SK-N-SH (cell line): ENCODE results near the gene ZNF557. TPM values are rescaled to one million over a fixed set of nuclear protein-coding genes. Genes with fewer than 3 reads are reported as not detected.

Source experiments
- CTCF ChIA-PET: fragments of 300-600, 350-600 bp; formaldehyde crosslinking; extraction: SDS; loops from one replicate; lab custom pipeline; 2021; lab: Yijun Ruan, JAX
- POLR2A ChIA-PET: fragments of 350-600 bp; sonication (Branson Sonifier 250); formaldehyde crosslinking; extraction: SDS; loops from one replicate; lab custom pipeline; 2020; ENCODE audit warnings: antibody characterized with exemption, inconsistent platforms; lab: Yijun Ruan, JAX
- DNase-seq: peaks from one replicate; pipeline ENCODE4 v3.0.0; 2012
- H2AFZ ChIP-seq: fragments of 200-600 bp; sonication (generic); 2 replicates; pipeline ENCODE4 v1.8.1; 2016; ENCODE audit warnings: antibody characterized with exemption, mild to moderate bottlenecking, low read depth
- H3F3A ChIP-seq: fragments of 200-600 bp; sonication (generic); replicated peaks from 2 replicates; pipeline ENCODE3; 2016; ENCODE audit warnings: antibody characterized with exemption, mild to moderate bottlenecking; ENCODE audit not compliant: insufficient read depth
- H3K27ac ChIP-seq, 2 experiments: fragments of 200-500 bp in 1 of 2; fragments of 200-600 bp in 1 of 2; sonication (Bioruptor generic) in 1 of 2; sonication (generic), shearing (Covaris generic) in 1 of 2; 2 replicates each; pipeline versions ENCODE4 v1.5.1 to v1.6.1; 2014 to 2016; ENCODE audit warnings: low read depth in 2 of 2, inconsistent platforms in 1 of 2, low read length in 1 of 2, mild to moderate bottlenecking in 1 of 2, mixed read lengths in 1 of 2
- H3K27me3 ChIP-seq: fragments of 200-600 bp; sonication (generic), shearing (Covaris generic); 2 replicates; pipeline ENCODE4 v1.6.1; 2016; ENCODE audit warnings: mixed run types; ENCODE audit not compliant: insufficient read depth
- H3K36me3 ChIP-seq, 2 experiments: fragments of 200-500 bp in 1 of 2; fragments of 200-600 bp in 1 of 2; sonication (Bioruptor generic) in 1 of 2; sonication (generic) in 1 of 2; replicated peaks in 1 of 2; 2 replicates each; pipeline versions ENCODE3 to v1.5.1; 2014 to 2016; ENCODE audit warnings: low read length in 1 of 2, mild to moderate bottlenecking in 1 of 2; ENCODE audit not compliant: insufficient read depth in 2 of 2, control insufficient read depth in 1 of 2
- H3K4me1 ChIP-seq, 2 experiments: fragments of 200-500 bp in 1 of 2; fragments of 200-600 bp in 1 of 2; sonication (Bioruptor generic) in 1 of 2; sonication (generic), shearing (Covaris generic) in 1 of 2; 2 replicates each; pipeline versions ENCODE4 v1.5.1 to v1.6.1; 2014 to 2016; ENCODE audit warnings: low read depth in 1 of 2, low read length in 1 of 2, mixed run types in 1 of 2; ENCODE audit not compliant: insufficient read depth in 2 of 2, control insufficient read depth in 1 of 2
- H3K4me2 ChIP-seq: fragments of 200-600 bp; sonication (generic), shearing (Covaris generic); 2 replicates; pipeline ENCODE4 v1.6.1; 2017; ENCODE audit warnings: mixed run types
- H3K4me3 ChIP-seq, 2 experiments: fragments of 200-500 bp in 1 of 2; fragments of 200-600 bp in 1 of 2; sonication (Bioruptor generic) in 1 of 2; sonication (generic), shearing (Covaris generic) in 1 of 2; 2 replicates each; pipeline versions ENCODE4 v1.5.1 to v1.8.1; 2014 to 2016; ENCODE audit warnings: low read depth in 2 of 2, inconsistent platforms in 1 of 2, low read length in 1 of 2, mild to moderate bottlenecking in 1 of 2, mixed read lengths in 1 of 2, moderate library complexity in 1 of 2
- H3K79me2 ChIP-seq: fragments of 200-600 bp; sonication (generic); 2 replicates; pipeline ENCODE4 v1.8.1; 2017; ENCODE audit warnings: mild to moderate bottlenecking; ENCODE audit not compliant: insufficient read depth
- H3K9ac ChIP-seq: fragments of 200-600 bp; sonication (generic); 2 replicates; pipeline ENCODE4 v1.6.1; 2017; ENCODE audit warnings: mixed run types
- H3K9me2 ChIP-seq: fragments of 200-600 bp; sonication (generic); 2 replicates; pipeline ENCODE4 v1.6.1; 2017; ENCODE audit warnings: mixed run types
- H3K9me3 ChIP-seq: fragments of 200-600 bp; sonication (generic); 2 replicates; pipeline ENCODE4 v1.6.1; 2017; ENCODE audit warnings: mixed run types, mild to moderate bottlenecking, moderate library complexity
- H4K20me1 ChIP-seq: fragments of 200-600 bp; sonication (generic); 2 replicates; pipeline ENCODE4 v1.6.1; 2017; ENCODE audit warnings: mild to moderate bottlenecking, mixed run types; ENCODE audit not compliant: insufficient read depth
- CHD2 ChIP-seq: fragments of 150-350 bp; IDR thresholded peaks from 2 replicates; pipeline ENCODE4 v1.6.1; 2018; ENCODE audit warnings: low read length; ENCODE audit not compliant: partially characterized antibody
- ELF1 ChIP-seq: IDR thresholded peaks from 2 replicates; pipeline ENCODE4 v1.4.0; 2012
- FOSL2 ChIP-seq: IDR thresholded peaks from 2 replicates; pipeline ENCODE4 v1.4.0; 2012; ENCODE audit warnings: low read depth, mild to moderate bottlenecking, moderate library complexity, borderline replicate concordance
- FOXJ3 ChIP-seq: sonication (generic); formaldehyde crosslinking; IDR thresholded peaks from 2 replicates; pipeline ENCODE4 v1.5.1; 2020; ENCODE audit warnings: mild to moderate bottlenecking, missing genetic modification reagents
- FOXM1 ChIP-seq: IDR thresholded peaks from 2 replicates; pipeline ENCODE4 v1.4.0; 2012; ENCODE audit warnings: low read depth, mild to moderate bottlenecking
- JUND ChIP-seq: IDR thresholded peaks from 2 replicates; pipeline ENCODE4 v1.4.0; 2012
- MEF2A ChIP-seq: IDR thresholded peaks from 2 replicates; pipeline ENCODE4 v1.4.0; 2012; ENCODE audit warnings: low read depth, borderline replicate concordance
- RFX5 ChIP-seq: IDR thresholded peaks from 2 replicates; pipeline ENCODE4 v1.6.1; 2012; ENCODE audit warnings: mild to moderate bottlenecking, improper control_type of control experiment, low read length
- RXRA ChIP-seq: IDR thresholded peaks from 2 replicates; pipeline ENCODE4 v1.4.0; 2012; ENCODE audit warnings: low read depth, mild to moderate bottlenecking, borderline replicate concordance
- SIN3A ChIP-seq: IDR thresholded peaks from 2 replicates; pipeline ENCODE4 v1.6.1; 2012; ENCODE audit warnings: low read depth, mild to moderate bottlenecking, low read length, moderate library complexity, borderline replicate concordance
- TAF1 ChIP-seq: IDR thresholded peaks from 2 replicates; pipeline ENCODE4 v1.6.1; 2012; ENCODE audit warnings: low read depth, mild to moderate bottlenecking, low read length, moderate library complexity, borderline replicate concordance
- WGBS: methylation state at CpG from one replicate; pipeline ENCODE4 v1.1.6; 2017; ENCODE audit warnings: low lambda C conversion rate; 5-methylcytosine and 5-hydroxymethylcytosine counted together
- polyA plus RNA-seq, 3 experiments: library from polyadenylated mRNA; depleted of rRNA; stranded (reverse); fragments of >200 nt; gene quantifications; 2 replicates each; pipeline ENCODE4 v1.2.3, GENCODE V29; 2012

Gene ZNF557
- polyA plus RNA-seq, 1 of the 3 experiments (the other 2 are of a cell fraction): 2.3 TPM

DNA sequence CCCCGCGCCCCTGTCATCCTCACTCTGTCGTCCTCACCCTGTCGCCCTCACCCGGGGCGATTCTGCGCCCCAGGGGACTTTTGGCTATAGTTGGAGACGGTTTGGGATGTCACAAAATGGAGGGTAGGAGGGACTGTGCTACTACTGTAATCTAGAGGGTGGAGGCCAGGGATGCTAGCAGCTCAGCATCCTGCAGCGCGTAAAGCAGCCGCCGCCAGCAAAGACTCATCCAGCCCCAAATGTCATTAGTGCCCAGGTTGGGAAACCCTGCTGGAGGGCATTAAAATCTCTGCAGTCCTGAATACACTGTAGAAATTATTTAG, 362 bp downstream of the ZNF557 start:
- H3K79me2 ChIP-seq: peaks cover 18% of the 10 kb centered on the region
- peak overlapping the region; percentile 79 for H3K4me2 ChIP-seq
- no peaks in the 10 kb centered on the region for H3K9me3 ChIP-seq
- no peak for DNase-seq
- POLR2A ChIA-PET: interaction anchor here (0.6 to 1.9 kb wide), 5 partner anchors 8 to 289 kb away, joined by 3 to 15 read pairs (median 4); no protein-coding TSS in a partner anchor
- TF ChIP-seq RXRA: no peak
- TF ChIP-seq, all 33 proteins: peak for 0
- Histone ChIP-seq H3K4me1 (peaks cover 3 to 4% of the 10 kb centered on the region in 2 experiments; a peak in 2 of 4 replicates), H3K9ac (peak overlapping the region; percentile 83), H3F3A (peaks cover 12% of the 10 kb centered on the region), H3K9me2 (no peaks in the 10 kb centered on the region), H3K27me3 (peaks cover 4% of the 10 kb centered on the region; the same call in 1 of the 2 replicates), H4K20me1 (no peaks in the 10 kb centered on the region), H3K4me3 (peak overlapping the region; percentile 84 to 86), H3K36me3 (peaks cover 21 to 41% of the 10 kb centered on the region in 2 experiments), H2AFZ (peak overlapping the region; percentile 90), H3K27ac (peak overlapping the region; percentile 82 to 85)
- CTCF ChIA-PET: interaction anchor here (1.6 to 2.5 kb wide), 2 partner anchors 32 to 271 kb away, joined by 4 to 8 read pairs; no protein-coding TSS in a partner anchor
- WGBS: 0% methylated on average over 4 of the region's 12 CpGs

GRCh38 chr19:7072541-7072940, 3.0 kb downstream of the ZNF557 start:
- Histone ChIP-seq H3K9me3 (peaks cover 4% of the 10 kb centered on the region; the same call in 1 of the 2 replicates), H3K36me3 (peaks cover 38 to 67% of the 10 kb centered on the region in 2 experiments), H3K79me2 (peaks cover 18% of the 10 kb centered on the region), H3K4me2 (no peak overlapping the region), H3K27me3 (no peaks in the 10 kb centered on the region), H3K9me2 (no peaks in the 10 kb centered on the region), H3F3A (peaks cover 16% of the 10 kb centered on the region), H3K4me1 (peaks cover 3 to 4% of the 10 kb centered on the region in 2 experiments; a peak in 2 of 4 replicates), H3K9ac (no peak overlapping the region), H2AFZ (no peak overlapping the region), H4K20me1 (no peaks in the 10 kb centered on the region), H3K4me3 (no peak overlapping the region; a peak in 1 of 4 replicates), H3K27ac (no peak overlapping the region)
- ChIA-PET POLR2A (no interaction called here), CTCF (no interaction called here)
- no peak for DNase-seq
- 96% methylated on average over 6 of the region's 6 CpGs for WGBS
- TF ChIP-seq RFX5 (no peak), TAF1 (no peak), JUND (no peak), MEF2A (no peak), CHD2 (no peak), FOXM1 (no peak), FOSL2 (no peak), SIN3A (no peak), ELF1 (no peak)

DNA sequence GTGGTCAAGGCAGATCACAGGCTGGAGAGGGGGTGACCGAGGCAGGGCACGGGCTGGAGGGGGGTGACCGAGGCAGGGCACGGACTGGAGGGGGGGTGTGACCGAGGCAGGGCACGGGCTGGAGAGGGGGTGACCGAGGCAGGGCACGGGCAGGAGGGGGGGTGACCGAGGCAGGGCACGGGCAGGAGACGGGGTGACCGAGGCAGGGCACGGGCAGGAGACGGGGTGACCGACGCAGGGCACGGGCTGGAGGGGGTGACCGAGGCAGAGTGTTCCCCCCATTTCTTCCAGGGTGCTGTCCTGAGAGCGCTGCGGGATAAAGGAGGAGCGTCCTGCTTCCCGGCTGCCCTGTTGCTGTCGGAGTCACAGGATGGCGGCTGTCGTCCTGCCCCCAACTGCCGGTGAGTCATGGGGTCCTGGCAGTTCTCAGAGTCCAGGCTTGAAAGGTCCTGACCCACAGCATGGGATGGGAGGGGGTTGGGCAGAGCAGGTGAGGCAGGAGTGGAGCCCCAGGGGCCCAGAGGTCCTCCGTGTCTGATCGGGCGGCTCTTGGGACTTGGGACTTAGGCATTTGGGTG, 5.3 kb downstream of the ZNF557 start:
- no peak overlapping the region for H2AFZ ChIP-seq
- peaks cover 3 to 4% of the 10 kb centered on the region in 2 experiments; a peak in 2 of 4 replicates for H3K4me1 ChIP-seq
- CTCF ChIA-PET: no interaction called here
- whole genome bisulfite sequencing: 97% methylated on average over 29 of the region's 29 CpGs
- no peak overlapping the region for H3K27ac ChIP-seq
- peaks cover 58 to 90% of the 10 kb centered on the region in 2 experiments for H3K36me3 ChIP-seq
- peaks cover 19% of the 10 kb centered on the region for H3F3A ChIP-seq
- POLR2A ChIA-PET: no interaction called here
- H3K9ac ChIP-seq: no peak overlapping the region
- peaks cover 16% of the 10 kb centered on the region for H3K79me2 ChIP-seq
- H3K4me3 ChIP-seq: no peak overlapping the region
- no peak for TF ChIP-seq FOXJ3 (CRISPR knock-in tag)
- peaks cover 16% of the 10 kb centered on the region for H3K9me3 ChIP-seq
- no peaks in the 10 kb centered on the region for H4K20me1 ChIP-seq
- no peaks in the 10 kb centered on the region for H3K27me3 ChIP-seq
- no peaks in the 10 kb centered on the region for H3K9me2 ChIP-seq
- no peak overlapping the region for H3K4me2 ChIP-seq
- DNase-seq: no peak
